B cell (primary cell): ENCODE data around the gene WNT11. TPM values are rescaled to one million over a fixed set of nuclear protein-coding genes. Genes with fewer than 3 reads are reported as not detected.

ENCODE experiments used
- ATAC-seq: fragments of 200-7000 bp; cut with Tn5 transposase; one replicate; pipeline ENCODE4 v1.10.0; 2021; ENCODE audit warnings: low read depth, mild to moderate bottlenecking, moderate number of reproducible peaks, moderate library complexity
- CTCF ChIA-PET: fragments of 350-600 bp; sonication (Branson Sonifier 250); formaldehyde crosslinking; loops from one replicate; lab custom pipeline; 2021; ENCODE audit warnings: antibody characterized with exemption, inconsistent platforms; lab: Charles Lee
- POLR2A ChIA-PET: fragments of 350-600 bp; sonication (Branson Sonifier 250); formaldehyde crosslinking; loops from one replicate; lab custom pipeline; 2021; ENCODE audit warnings: antibody characterized with exemption; lab: Charles Lee
- DNase-seq: peaks from one replicate; pipeline ENCODE4 v3.0.0; 2013
- H2AFZ ChIP-seq: 2 replicates; pipeline ENCODE4 v1.6.1; 2012; ENCODE audit warnings: mild to moderate bottlenecking, low read depth, low read length; ENCODE audit not compliant: insufficient read depth, poor library complexity, severe bottlenecking
- H3K27ac ChIP-seq, 2 donors: 1 replicate in 1 of 2; 2 replicates in 1 of 2; pipeline ENCODE4 v1.5.1; 2012 to 2013; ENCODE audit warnings: low read length in 2 of 2, mild to moderate bottlenecking in 2 of 2, moderate library complexity in 1 of 2
- H3K27me3 ChIP-seq, 4 experiments: fragments of 200-600 bp in 1 of 4; sonication (generic) in 1 of 4; replicated peaks in 1 of 4; 1 replicate in 2 of 4; 2 replicates in 2 of 4; pipeline versions ENCODE4 v1.6.1 to v1.7.0; 2013 to 2016; ENCODE audit warnings: low read length in 3 of 4, mild to moderate bottlenecking in 2 of 4, mixed read lengths in 1 of 4, moderate library complexity in 1 of 4; ENCODE audit not compliant: insufficient read depth in 4 of 4, control insufficient read depth in 3 of 4; ENCODE audit errors: control extremely low read depth in 1 of 4
- H3K36me3 ChIP-seq, 2 experiments: replicated peaks in 1 of 2; 1 replicate in 1 of 2; 2 replicates in 1 of 2; pipeline versions ENCODE4 v1.6.1 to v1.7.1; 2013; ENCODE audit warnings: low read length in 1 of 2; ENCODE audit not compliant: insufficient read depth in 2 of 2, control insufficient read depth in 1 of 2; ENCODE audit errors: control extremely low read depth in 1 of 2, extremely low read depth in 1 of 2
- H3K4me1 ChIP-seq, 2 donors: fragments of 200-600 bp in 1 of 2; sonication (generic) in 1 of 2; 1 replicate in 1 of 2; 2 replicates in 1 of 2; pipeline versions ENCODE4 v1.5.1 to v1.6.1; 2013 to 2017; ENCODE audit warnings: low read length in 2 of 2; ENCODE audit not compliant: control insufficient read depth in 2 of 2, insufficient read depth in 2 of 2
- H3K4me2 ChIP-seq: replicated peaks from 2 replicates; pipeline ENCODE3; 2012; ENCODE audit warnings: mild to moderate bottlenecking, low read depth, low read length; ENCODE audit not compliant: poor library complexity, severe bottlenecking
- H3K4me3 ChIP-seq, 5 experiments: fragments of 200-600 bp in 1 of 5; sonication (generic) in 1 of 5; 1 replicate in 3 of 5; 2 replicates in 2 of 5; pipeline versions ENCODE4 v1.5.1 to v1.7.0; 2011 to 2016; ENCODE audit warnings: low read length in 4 of 5, mild to moderate bottlenecking in 4 of 5, low read depth in 2 of 5, control low read depth in 1 of 5, moderate library complexity in 1 of 5; ENCODE audit not compliant: insufficient read depth in 1 of 5; ENCODE audit errors: control extremely low read depth in 1 of 5, extremely low read depth in 1 of 5
- H3K79me2 ChIP-seq: fragments of 200-600 bp; sonication (generic); one replicate; pipeline ENCODE4 v1.6.0; 2016; ENCODE audit warnings: low read length; ENCODE audit not compliant: control insufficient read depth, insufficient read depth
- H3K9ac ChIP-seq: fragments of 200-600 bp; sonication (generic); 2 replicates; pipeline ENCODE4 v1.6.1; 2017; ENCODE audit warnings: mild to moderate bottlenecking, low read length, moderate library complexity
- H3K9me3 ChIP-seq, 3 donors: one replicate each; pipeline versions ENCODE4 v1.6.1 to v1.7.1; 2013; ENCODE audit warnings: low read length in 2 of 3; ENCODE audit not compliant: control insufficient read depth in 2 of 3, insufficient read depth in 1 of 3; ENCODE audit errors: control extremely low read depth in 1 of 3
- H4K20me1 ChIP-seq: 2 replicates; pipeline ENCODE4 v1.6.0; 2012; ENCODE audit warnings: mild to moderate bottlenecking, low read length; ENCODE audit not compliant: insufficient read depth, control insufficient read depth, poor library complexity, severe bottlenecking
- H3K27ac Mint-ChIP-seq: one replicate; pipeline ENCODE4 v1.8.0; 2021; ENCODE audit warnings: mixed read lengths
- H3K27me3 Mint-ChIP-seq: one replicate; pipeline ENCODE4 v1.8.0; 2021; ENCODE audit warnings: mixed read lengths
- H3K4me1 Mint-ChIP-seq: one replicate; pipeline ENCODE4 v1.8.0; 2021; ENCODE audit warnings: mixed read lengths
- H3K4me3 Mint-ChIP-seq: one replicate; pipeline ENCODE4 v1.8.0; 2021; ENCODE audit warnings: mixed read lengths
- H3K9me3 Mint-ChIP-seq: one replicate; pipeline ENCODE4 v1.8.0; 2022; ENCODE audit warnings: mixed read lengths; ENCODE audit not compliant: insufficient read depth
- EZH2 ChIP-seq: IDR thresholded peaks from 2 replicates; pipeline ENCODE4 v1.6.1; 2012; ENCODE audit warnings: borderline replicate concordance, low read depth, mild to moderate bottlenecking, moderate library complexity, low read length; ENCODE audit not compliant: insufficient read depth, poor library complexity, severe bottlenecking
- WGBS: methylation state at CpG from one replicate; pipeline ENCODE4 v1.1.5; 2013; ENCODE audit warnings: missing lambda C conversion rate; ENCODE audit not compliant: insufficient coverage; 5-methylcytosine and 5-hydroxymethylcytosine counted together
- intact Hi-C: fragments of 100-400 bp; cut with micrococcal nuclease; formaldehyde crosslinking; loops from one replicate; pipeline ENCODE4 v1.10.0; 2022
- polyA plus RNA-seq: library from polyadenylated mRNA; depleted of rRNA; stranded (reverse); fragments of >200 nt; gene quantifications from 2 replicates; pipeline ENCODE4 v1.2.3, GENCODE V29; 2012
- total RNA-seq, 2 donors: library from RNA; stranded (reverse); fragments of 120-200 nt in 1 of 2; gene quantifications; 1 replicate in 1 of 2; 2 replicates in 1 of 2; pipeline versions ENCODE4 v1.2.3 to v1.2.4, GENCODE V29; 2013 to 2022
- TF ChIP-seq, protein P1 (sequence below): fragments of 200-600 bp; IDR thresholded peaks from one replicate; pipeline ENCODE4 v1.8.0; 2022; ENCODE audit warnings: antibody characterized with exemption, mild to moderate bottlenecking

Gene WNT11
- total and polyA plus RNA-seq, 2 donors (not counting 1 experiment from before 2014, with no cell fraction given): 0.39 TPM; not detected in 1

DNA sequence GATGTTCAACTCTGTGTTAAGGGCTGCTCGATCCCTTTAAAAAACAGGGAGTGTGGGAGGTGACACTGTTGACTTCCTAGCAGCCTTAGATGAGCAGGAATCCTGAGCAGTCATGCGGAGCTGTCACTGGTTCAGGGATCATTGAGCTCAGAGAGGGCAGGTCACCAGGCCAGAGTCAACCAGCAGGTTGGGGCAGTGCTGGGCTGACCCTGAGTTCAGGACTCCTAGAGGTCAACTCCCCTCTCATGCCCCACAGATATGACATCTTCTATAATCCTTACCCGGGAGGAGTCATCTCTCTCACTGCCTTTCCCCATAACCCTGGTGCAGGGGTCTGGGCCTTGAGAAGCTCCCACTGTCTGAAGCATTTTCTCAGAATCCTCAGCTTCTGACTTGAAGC lies 12.9 kb upstream of the WNT11 start:
- Mint-ChIP-seq H3K4me3 (no peak overlapping the region), H3K4me1 (no peaks in the 10 kb centered on the region), H3K27me3 (peaks cover 11% of the 10 kb centered on the region), H3K9me3 (no peaks in the 10 kb centered on the region), H3K27ac (no peak overlapping the region)
- ChIA-PET POLR2A (no interaction called here), CTCF (interaction anchor here (1.3 to 1.5 kb wide), 2 partner anchors 11 to 12 kb away, joined by 3 to 7 read pairs; no protein-coding TSS in a partner anchor)
- TF ChIP-seq, protein P1, sequence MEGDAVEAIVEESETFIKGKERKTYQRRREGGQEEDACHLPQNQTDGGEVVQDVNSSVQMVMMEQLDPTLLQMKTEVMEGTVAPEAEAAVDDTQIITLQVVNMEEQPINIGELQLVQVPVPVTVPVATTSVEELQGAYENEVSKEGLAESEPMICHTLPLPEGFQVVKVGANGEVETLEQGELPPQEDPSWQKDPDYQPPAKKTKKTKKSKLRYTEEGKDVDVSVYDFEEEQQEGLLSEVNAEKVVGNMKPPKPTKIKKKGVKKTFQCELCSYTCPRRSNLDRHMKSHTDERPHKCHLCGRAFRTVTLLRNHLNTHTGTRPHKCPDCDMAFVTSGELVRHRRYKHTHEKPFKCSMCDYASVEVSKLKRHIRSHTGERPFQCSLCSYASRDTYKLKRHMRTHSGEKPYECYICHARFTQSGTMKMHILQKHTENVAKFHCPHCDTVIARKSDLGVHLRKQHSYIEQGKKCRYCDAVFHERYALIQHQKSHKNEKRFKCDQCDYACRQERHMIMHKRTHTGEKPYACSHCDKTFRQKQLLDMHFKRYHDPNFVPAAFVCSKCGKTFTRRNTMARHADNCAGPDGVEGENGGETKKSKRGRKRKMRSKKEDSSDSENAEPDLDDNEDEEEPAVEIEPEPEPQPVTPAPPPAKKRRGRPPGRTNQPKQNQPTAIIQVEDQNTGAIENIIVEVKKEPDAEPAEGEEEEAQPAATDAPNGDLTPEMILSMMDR: no peak
- no peak for TF ChIP-seq EZH2
- H3K79me2 ChIP-seq: no peaks in the 10 kb centered on the region
- H3K27ac ChIP-seq: no peak overlapping the region
- H4K20me1 ChIP-seq: no peaks in the 10 kb centered on the region
- ATAC-seq: no peak
- H3K9ac ChIP-seq: no peak overlapping the region
- H2AFZ ChIP-seq: no peak overlapping the region
- H3K4me2 ChIP-seq: no peak overlapping the region
- no peak overlapping the region for H3K4me3 ChIP-seq
- 94% methylated on average over 2 of the region's 3 CpGs for WGBS
- H3K9me3 ChIP-seq: no peaks in the 10 kb centered on the region
- H3K4me1 ChIP-seq: no peaks in the 10 kb centered on the region
- intact Hi-C loops: no loop called here
- DNase-seq: no peak
- no peaks in the 10 kb centered on the region for H3K27me3 ChIP-seq
- H3K36me3 ChIP-seq: no peaks in the 10 kb centered on the region

DNA sequence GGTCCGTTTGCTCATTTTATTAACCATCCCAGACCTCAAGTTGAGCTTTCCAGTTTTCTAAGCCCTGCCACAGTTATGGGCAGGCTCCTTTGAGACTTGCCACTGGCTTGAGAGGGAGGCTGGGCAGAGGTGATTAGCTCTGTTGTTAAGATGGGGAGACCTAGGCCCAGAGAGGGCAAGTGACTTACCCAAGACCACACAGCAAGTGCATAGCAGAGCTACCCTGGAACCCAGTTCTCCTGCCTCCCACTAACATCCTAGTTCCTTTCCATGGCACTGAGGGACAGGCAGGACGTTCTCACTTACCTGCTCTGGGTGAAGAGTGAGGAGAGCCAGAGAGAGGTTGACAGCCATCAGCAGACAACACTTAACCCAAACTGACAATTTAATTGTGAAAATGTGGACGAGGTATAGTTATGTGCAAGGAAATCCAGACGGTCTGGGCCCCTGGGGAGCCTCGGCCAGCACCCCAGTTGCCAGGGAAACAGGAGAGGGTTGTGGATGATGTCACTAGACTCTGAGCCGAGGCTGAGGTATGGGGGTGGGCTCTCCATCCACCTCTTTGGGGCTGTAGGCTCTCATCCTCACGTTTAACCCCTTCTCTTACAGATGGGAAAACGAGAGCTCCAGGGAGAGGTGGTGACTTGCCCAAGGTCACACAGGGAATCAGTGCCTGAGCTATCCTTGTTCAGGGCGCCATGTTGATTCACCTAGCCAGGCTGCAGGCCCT lies 12.3 kb upstream of the WNT11 start:
- H3K27ac Mint-ChIP-seq: no peak overlapping the region
- Histone ChIP-seq H3K27me3 (no peaks in the 10 kb centered on the region), H2AFZ (no peak overlapping the region), H4K20me1 (no peaks in the 10 kb centered on the region), H3K9me3 (no peaks in the 10 kb centered on the region), H3K79me2 (no peaks in the 10 kb centered on the region), H3K4me2 (no peak overlapping the region), H3K36me3 (no peaks in the 10 kb centered on the region), H3K9ac (no peak overlapping the region), H3K27ac (no peak overlapping the region), H3K4me3 (no peak overlapping the region), H3K4me1 (no peaks in the 10 kb centered on the region)
- POLR2A ChIA-PET: no interaction called here
- 60% methylated on average over 6 of the region's 9 CpGs for WGBS
- ATAC-seq (no peak), DNase-seq (no peak)
- H3K4me3 Mint-ChIP-seq: no peak overlapping the region
- CTCF ChIA-PET: interaction anchor here (1.0 to 1.9 kb wide), 4 partner anchors 10 to 86 kb away, joined by 3 to 8 read pairs (median 5); no protein-coding TSS in a partner anchor
- intact Hi-C loops: no loop called here
- H3K4me1 Mint-ChIP-seq: no peaks in the 10 kb centered on the region
- H3K27me3 Mint-ChIP-seq: peaks cover 11% of the 10 kb centered on the region
- H3K9me3 Mint-ChIP-seq: no peaks in the 10 kb centered on the region
- TF ChIP-seq, protein P1: no peak
- no peak for TF ChIP-seq EZH2
